H1 (cell line): ENCODE results near the gene MCF2L. TPM values are rescaled to one million over a fixed set of nuclear protein-coding genes. Genes with fewer than 3 reads are reported as not detected.

Experiments
- CTCF ChIA-PET: fragments of 300-600 bp; sonication (Branson Sonifier 250); formaldehyde crosslinking; loops from one replicate; lab custom pipeline; 2021; ENCODE audit not compliant: partially characterized antibody; lab: Charles Lee
- POLR2A ChIA-PET: fragments of 300-600 bp; sonication (Branson Sonifier 250); formaldehyde crosslinking; loops from one replicate; lab custom pipeline; 2021; ENCODE audit warnings: inconsistent platforms; ENCODE audit not compliant: partially characterized antibody; lab: Charles Lee
- DNase-seq, 2 experiments: peaks; one replicate each; pipeline versions ENCODE4 v3.0.0 to v3.0.0-alpha.2; 2010 to 2022; ENCODE audit warnings: low spot score in 2 of 2, low read depth in 1 of 2, mixed read lengths in 1 of 2
- FAIRE-seq: peaks from 2 replicates; lab custom pipeline; 2011; peaks lifted over from hg19 to GRCh38; lab: Jason Lieb, UNC
- H2AFZ ChIP-seq: 2 replicates; pipeline ENCODE4 v1.8.1; 2012; ENCODE audit warnings: low read length, inconsistent platforms
- H2AK5ac ChIP-seq: 2 replicates; pipeline ENCODE4 v1.6.1; 2013; ENCODE audit warnings: low read depth, low read length
- H2BK120ac ChIP-seq: replicated peaks from 2 replicates; pipeline ENCODE3; 2013; ENCODE audit warnings: low read depth, low read length, inconsistent platforms
- H2BK12ac ChIP-seq: 2 replicates; pipeline ENCODE4 v1.6.1; 2013; ENCODE audit warnings: low read depth, low read length
- H2BK15ac ChIP-seq: 2 replicates; pipeline ENCODE4 v1.6.1; 2013; ENCODE audit warnings: low read length
- H2BK20ac ChIP-seq: 2 replicates; pipeline ENCODE4 v1.6.1; 2013; ENCODE audit warnings: low read length
- H2BK5ac ChIP-seq: 2 replicates; pipeline ENCODE4 v1.6.1; 2013; ENCODE audit warnings: low read depth, low read length
- H3K14ac ChIP-seq: 2 replicates; pipeline ENCODE4 v1.6.1; 2013; ENCODE audit warnings: inconsistent platforms; ENCODE audit not compliant: insufficient read length
- H3K18ac ChIP-seq: 2 replicates; pipeline ENCODE4 v1.6.1; 2013; ENCODE audit warnings: low read length; ENCODE audit errors: extremely low read depth
- H3K23ac ChIP-seq: 2 replicates; pipeline ENCODE4 v1.6.1; 2013; ENCODE audit warnings: inconsistent platforms; ENCODE audit not compliant: insufficient read length
- H3K23me2 ChIP-seq: 2 replicates; pipeline ENCODE4 v1.6.1; 2013; ENCODE audit warnings: low read depth, low read length
- H3K27ac ChIP-seq: 2 replicates; pipeline ENCODE4 v1.6.1; 2011; ENCODE audit warnings: low read depth, low read length, inconsistent platforms
- H3K27me3 ChIP-seq, 4 experiments: replicated peaks in 1 of 4; 1 replicate in 1 of 4; 2 replicates in 3 of 4; pipeline versions ENCODE4 v1.6.1 to v1.8.1; 2011 to 2013; ENCODE audit warnings: low read length in 3 of 4, mild to moderate bottlenecking in 3 of 4, inconsistent platforms in 2 of 4, mixed read lengths in 2 of 4, moderate library complexity in 1 of 4; ENCODE audit not compliant: control insufficient read depth in 3 of 4, insufficient read depth in 3 of 4; ENCODE audit errors: extremely low read depth in 1 of 4
- H3K36me3 ChIP-seq, 4 experiments: 2 replicates each; pipeline versions ENCODE4 v1.6.1 to v1.8.1; 2011 to 2013; ENCODE audit warnings: mild to moderate bottlenecking in 4 of 4, low read length in 3 of 4, moderate library complexity in 2 of 4, control low read depth in 1 of 4, inconsistent platforms in 1 of 4; ENCODE audit not compliant: insufficient read depth in 4 of 4, control insufficient read depth in 2 of 4
- H3K4ac ChIP-seq: replicated peaks from 2 replicates; pipeline ENCODE3; 2013; ENCODE audit warnings: low read length, low read depth, mixed read lengths, inconsistent platforms; ENCODE audit not compliant: insufficient read length
- H3K4me1 ChIP-seq, 4 experiments: replicated peaks in 1 of 4; 1 replicate in 1 of 4; 2 replicates in 3 of 4; pipeline versions ENCODE4 v1.6.1 to v1.8.1; 2011 to 2013; ENCODE audit warnings: low read length in 3 of 4, inconsistent platforms in 2 of 4, mixed read lengths in 1 of 4; ENCODE audit not compliant: insufficient read depth in 4 of 4, control insufficient read depth in 3 of 4
- H3K4me2 ChIP-seq, 2 experiments: 2 replicates each; pipeline versions ENCODE4 v1.6.1 to v1.8.1; 2011 to 2013; ENCODE audit warnings: low read depth in 2 of 2, low read length in 2 of 2, control low read depth in 1 of 2, inconsistent platforms in 1 of 2, mild to moderate bottlenecking in 1 of 2; ENCODE audit not compliant: insufficient read depth in 1 of 2
- H3K4me3 ChIP-seq, 4 experiments: fragments of 200-600, 300-600 bp in 1 of 4; sonication (generic), shearing (Covaris generic), sonication (Bioruptor Twin) in 1 of 4; 2 replicates each; pipeline versions ENCODE4 v1.5.1 to v1.8.1; 2011 to 2016; ENCODE audit warnings: low read length in 4 of 4, low read depth in 3 of 4, control low read depth in 2 of 4, inconsistent platforms in 2 of 4, mild to moderate bottlenecking in 2 of 4, mixed read lengths in 1 of 4, moderate library complexity in 1 of 4; ENCODE audit not compliant: insufficient read depth in 2 of 4; ENCODE audit errors: extremely low read depth in 1 of 4
- H3K56ac ChIP-seq: replicated peaks from 2 replicates; pipeline ENCODE3; 2013; ENCODE audit warnings: low read depth, mild to moderate bottlenecking, mixed read lengths, low read length, inconsistent platforms; ENCODE audit not compliant: insufficient read length
- H3K79me1 ChIP-seq: 2 replicates; pipeline ENCODE4 v1.6.1; 2013; ENCODE audit warnings: low read depth, low read length, control low read depth
- H3K79me2 ChIP-seq, 2 experiments: 2 replicates each; pipeline versions ENCODE4 v1.6.1 to v1.8.1; 2012 to 2013; ENCODE audit warnings: low read length in 2 of 2, mild to moderate bottlenecking in 2 of 2, inconsistent platforms in 1 of 2; ENCODE audit not compliant: insufficient read depth in 2 of 2, control insufficient read depth in 1 of 2
- H3K9ac ChIP-seq, 4 experiments: replicated peaks in 1 of 4; 1 replicate in 1 of 4; 2 replicates in 3 of 4; pipeline versions ENCODE4 v1.6.1 to v1.8.1; 2011 to 2013; ENCODE audit warnings: low read depth in 3 of 4, low read length in 3 of 4, control low read depth in 2 of 4, mild to moderate bottlenecking in 2 of 4, moderate library complexity in 2 of 4, inconsistent platforms in 1 of 4; ENCODE audit errors: extremely low read depth in 1 of 4
- H3K9me3 ChIP-seq, 2 experiments: 2 replicates each; pipeline versions ENCODE4 v1.6.1 to v1.8.1; 2012 to 2013; ENCODE audit warnings: mild to moderate bottlenecking in 2 of 2, moderate library complexity in 2 of 2, control low read depth in 1 of 2, inconsistent platforms in 1 of 2, low read depth in 1 of 2, low read length in 1 of 2, mixed read lengths in 1 of 2; ENCODE audit not compliant: insufficient read depth in 2 of 2
- H4K20me1 ChIP-seq, 2 experiments: replicated peaks in 1 of 2; 2 replicates each; pipeline versions ENCODE3 to v1.8.1; 2011 to 2013; ENCODE audit warnings: inconsistent platforms in 2 of 2, low read length in 2 of 2, mild to moderate bottlenecking in 1 of 2; ENCODE audit not compliant: insufficient read depth in 2 of 2, control insufficient read depth in 1 of 2
- H4K5ac ChIP-seq: 2 replicates; pipeline ENCODE4 v1.6.1; 2013; ENCODE audit warnings: low read length, low read depth, mixed read lengths, inconsistent platforms; ENCODE audit not compliant: insufficient read length
- H4K8ac ChIP-seq: 2 replicates; pipeline ENCODE4 v1.8.0; 2013; ENCODE audit warnings: mild to moderate bottlenecking, moderate library complexity, low read length, inconsistent platforms; ENCODE audit not compliant: insufficient read depth; ENCODE audit errors: extremely low read depth
- H4K91ac ChIP-seq: replicated peaks from 2 replicates; pipeline ENCODE3; 2013; ENCODE audit warnings: low read length, mixed read lengths, inconsistent platforms; ENCODE audit not compliant: insufficient read length
- ASH2L ChIP-seq: fragments of 200-600, 300-600 bp; sonication (generic); IDR thresholded peaks from one replicate; pipeline ENCODE4 v1.7.1; 2017; ENCODE audit warnings: low read length
- CBX5 ChIP-seq: fragments of 300-800, 300-1000 bp; sonication (generic); IDR thresholded peaks from 2 replicates; pipeline ENCODE4 v1.7.1; 2016; ENCODE audit warnings: antibody characterized with exemption, low read length, low read depth
- EZH2 ChIP-seq: fragments of 200-600 bp; sonication (generic); IDR thresholded peaks from 2 replicates; pipeline ENCODE4 v1.7.1; 2012; ENCODE audit warnings: low read depth, mild to moderate bottlenecking, moderate library complexity, low read length, inconsistent platforms; ENCODE audit not compliant: severe bottlenecking
- FOSL1 ChIP-seq: IDR thresholded peaks from 2 replicates; pipeline ENCODE4 v1.6.1; 2011; ENCODE audit warnings: mild to moderate bottlenecking, low read depth, low read length, moderate library complexity; ENCODE audit not compliant: insufficient read depth
- MAX ChIP-seq: IDR thresholded peaks from 2 replicates; pipeline ENCODE4 v1.6.1; 2012; ENCODE audit warnings: inconsistent platforms
- NRF1 ChIP-seq: IDR thresholded peaks from 2 replicates; pipeline ENCODE4 v1.6.1; 2011; ENCODE audit warnings: mild to moderate bottlenecking, low read depth, low read length, improper control_type of control experiment
- RBBP5 ChIP-seq: IDR thresholded peaks from 2 replicates; pipeline ENCODE4 v1.7.1; 2012; ENCODE audit warnings: low read depth, mild to moderate bottlenecking, inconsistent platforms, low read length, moderate library complexity, borderline replicate concordance
- SIN3A ChIP-seq, 2 experiments: IDR thresholded peaks in 1 of 2; conservative IDR thresholded peaks in 1 of 2; 2 replicates each; pipeline ENCODE4 v1.6.1; 2011 to 2012; ENCODE audit warnings: low read length in 2 of 2, improper control_type of control experiment in 1 of 2, low read depth in 1 of 2, mild to moderate bottlenecking in 1 of 2
- TAF1 ChIP-seq: IDR thresholded peaks from 2 replicates; pipeline ENCODE4 v1.6.1; 2011; ENCODE audit warnings: mild to moderate bottlenecking, low read depth, low read length
- TBP ChIP-seq: IDR thresholded peaks from 2 replicates; pipeline ENCODE4 v1.6.1; 2011; ENCODE audit warnings: low read depth, low read length, improper control_type of control experiment
- TEAD4 ChIP-seq: IDR thresholded peaks from 2 replicates; pipeline ENCODE4 v1.6.1; 2012; ENCODE audit warnings: low read depth, low read length, inconsistent platforms, mixed read lengths
- ZNF274 ChIP-seq: IDR thresholded peaks from 2 replicates; pipeline ENCODE4 v1.7.0; 2012; ENCODE audit warnings: low read length, borderline replicate concordance; ENCODE audit errors: extremely low read depth
- WGBS, 2 experiments: shearing (Covaris generic) in 1 of 2; methylation state at CpG; one replicate each; pipeline versions ENCODE4 v1.1.6 to v1.1.7; 2013 to 2015; ENCODE audit warnings: low lambda C conversion rate in 2 of 2, mixed read lengths in 2 of 2, inconsistent platforms in 1 of 2, low coverage in 1 of 2, missing lambda C conversion rate in 1 of 2; ENCODE audit not compliant: insufficient replicate concordance in 2 of 2, insufficient coverage in 1 of 2, insufficient read length in 1 of 2; ENCODE audit errors: extremely low coverage in 1 of 2, missing lambda C conversion rate in 1 of 2; 5-methylcytosine and 5-hydroxymethylcytosine counted together
- polyA plus RNA-seq, 7 experiments: library from polyadenylated mRNA; depleted of rRNA in 3 of 7; stranded (reverse) in 5 of 7; unstranded in 2 of 7; fragments of >200 nt in 5 of 7; fragments of 200-250 nt in 2 of 7; gene quantifications; 1 replicate in 5 of 7; 2 replicates in 1 of 7; 4 replicates in 1 of 7; pipeline versions ENCODE4 v1.2.1 to v1.2.3, GENCODE V29; 2011 to 2013; ENCODE audit warnings: missing spikeins in 2 of 7, mixed read lengths in 2 of 7
- total RNA-seq: library from RNA; stranded (reverse); fragmentation: NEBNext Ultra II Directional; extraction: Animal tissue kit (Norgen Biotek cat#: 25700); gene quantifications from 2 replicates; pipeline ENCODE4 v1.2.1, GENCODE V29; 2021

MCF2L gene
- total and polyA plus RNA-seq, 2 of the 8 experiments (the other 6 are each of a cell fraction or from before 2014, with no cell fraction given) = 10.1 to 24.4 TPM

- Histone ChIP-seq H3K14ac (no peak overlapping the region), H3K27me3 (no peaks in the 10 kb centered on the region), H2BK15ac (no peak overlapping the region), H3K79me1 (no peaks in the 10 kb centered on the region), H2AK5ac (no peak overlapping the region), H2BK120ac (no peak overlapping the region), H4K8ac (no peak overlapping the region), H3K79me2 (no peaks in the 10 kb centered on the region), H3K23me2 (peaks cover 2% of the 10 kb centered on the region; the same call in 1 of the 2 replicates), H3K23ac (no peak overlapping the region), H4K20me1 (no peaks in the 10 kb centered on the region), H3K27ac (no peak overlapping the region), H3K56ac (no peak overlapping the region), H3K4me3 (no peak overlapping the region), H3K4me2 (no peak overlapping the region), H4K91ac (no peak overlapping the region), H2BK12ac (no peak overlapping the region), H2BK5ac (no peak overlapping the region), H3K9ac (no peak overlapping the region), H4K5ac (no peak overlapping the region), H3K4me1 (peaks cover 0 to 6% (median 4%) of the 10 kb centered on the region in 4 experiments; a peak in 2 of 7 replicates), H3K9me3 (no peaks in the 10 kb centered on the region), H2AFZ (no peak overlapping the region), H3K4ac (no peak overlapping the region), H3K18ac (no peak overlapping the region), H2BK20ac (no peak overlapping the region), H3K36me3 (peaks cover 3 to 8% (median 4%) of the 10 kb centered on the region in 4 experiments; a peak in 4 of 8 replicates)
- FAIRE-seq = no peak
- WGBS, 2 experiments = 89% methylated on average over 33 of the region's 33 CpGs; no CpG with 5 or more reads in 1 of the 2 experiments
- DNase-seq = no peak
- ChIA-PET POLR2A (no interaction called here), CTCF (interaction anchor here (1.0 to 3.1 kb wide), 4 partner anchors 12 to 415 kb away, joined by 3 to 16 read pairs (median 5); no protein-coding TSS in a partner anchor)
- TF ChIP-seq RBBP5 = no peak
- TF ChIP-seq ZNF274 = no peak
- TF ChIP-seq TAF1 = no peak
- no peak for TF ChIP-seq EZH2
- TF ChIP-seq FOSL1 = no peak
- no peak for TF ChIP-seq TEAD4
- TF ChIP-seq CBX5 = no peak
- no peak for TF ChIP-seq TBP
- TF ChIP-seq NRF1 = no peak
- no peak for TF ChIP-seq SIN3A (conservative IDR thresholded peaks at IDR 0.05 in 1 of 2, IDR thresholded peaks at IDR 0.05 in 1 of 2; ENCODE audit: low read depth in 1 of 2, low read length in 2 of 2)
- no peak for TF ChIP-seq ASH2L
- TF ChIP-seq MAX = no peak
Observed at GRCh38 chr13:113091891-113092775, 123.1 kb downstream of the MCF2L start.
